HEK293 (cell line): ENCODE data around the gene NOM1.

Experiments used
- CTCF ChIA-PET: fragments of 350-600 bp; formaldehyde crosslinking; extraction: SDS; loops from one replicate; lab custom pipeline; 2021; ENCODE audit warnings: antibody characterized with exemption; lab: Yijun Ruan, JAX
- POLR2A ChIA-PET: fragments of 300-600 bp; formaldehyde crosslinking; extraction: SDS; loops from one replicate; lab custom pipeline; 2020; ENCODE audit warnings: antibody characterized with exemption, inconsistent platforms; lab: Yijun Ruan, JAX
- H3K27ac ChIP-seq: fragments of 200-500 bp; sonication (Bioruptor generic); 2 replicates; pipeline ENCODE4 v1.5.1; 2014; ENCODE audit warnings: low read depth, low read length, control low read depth, inconsistent platforms; ENCODE audit errors: extremely low read depth
- H3K36me3 ChIP-seq, 2 experiments: fragments of 200-500 bp in 1 of 2; sonication (Bioruptor generic) in 1 of 2; 1 replicate in 1 of 2; 2 replicates in 1 of 2; pipeline ENCODE4 v1.5.1; 2014 to 2017; ENCODE audit warnings: inconsistent platforms in 2 of 2, low read length in 2 of 2; ENCODE audit not compliant: control insufficient read depth in 2 of 2, insufficient read depth in 1 of 2
- H3K4me1 ChIP-seq: fragments of 200-500 bp; sonication (Bioruptor generic); 2 replicates; pipeline ENCODE4 v1.5.1; 2014; ENCODE audit warnings: mild to moderate bottlenecking, low read length, inconsistent platforms; ENCODE audit not compliant: control insufficient read depth, insufficient read depth
- H3K4me3 ChIP-seq: 2 replicates; pipeline ENCODE4 v1.5.1; 2011; ENCODE audit warnings: low read depth, mild to moderate bottlenecking, control low read depth, low read length, moderate library complexity
- H3K9me3 ChIP-seq: fragments of 200-500 bp; sonication (Bioruptor generic); 2 replicates; pipeline ENCODE4 v1.5.1; 2014; ENCODE audit warnings: low read depth, low read length, inconsistent platforms; ENCODE audit not compliant: control insufficient read depth, insufficient read depth
- BCL11A ChIP-seq: fragments of 450-650 bp; formaldehyde crosslinking; IDR thresholded peaks from 2 replicates; pipeline ENCODE4 v1.5.1; 2016; ENCODE audit warnings: low read depth, missing biosample characterization, missing genetic modification characterization
- HOXD13 ChIP-seq: sonication (generic); formaldehyde crosslinking; IDR thresholded peaks from 2 replicates; pipeline ENCODE4 v1.8.0; 2022; ENCODE audit warnings: missing genetic modification reagents, borderline replicate concordance
- KLF16 ChIP-seq: fragments of 450-650 bp; formaldehyde crosslinking; IDR thresholded peaks from 2 replicates; pipeline ENCODE4 v1.5.1; 2017; ENCODE audit warnings: missing biosample characterization, missing genetic modification characterization
- MZF1 ChIP-seq: fragments of 450-650 bp; formaldehyde crosslinking; IDR thresholded peaks from 2 replicates; pipeline ENCODE4 v1.5.1; 2017; ENCODE audit warnings: missing biosample characterization, missing genetic modification characterization, borderline replicate concordance
- SCRT1 ChIP-seq: fragments of 450-650 bp; formaldehyde crosslinking; IDR thresholded peaks from 2 replicates; pipeline ENCODE4 v1.5.1; 2016; ENCODE audit warnings: missing biosample characterization, missing genetic modification characterization, borderline replicate concordance
- SCRT2 ChIP-seq: fragments of 450-650 bp; formaldehyde crosslinking; IDR thresholded peaks from 2 replicates; pipeline ENCODE4 v1.5.1; 2016; ENCODE audit warnings: missing biosample characterization, missing genetic modification characterization
- TSHZ1 ChIP-seq: fragments of 450-650 bp; formaldehyde crosslinking; IDR thresholded peaks from 2 replicates; pipeline ENCODE4 v1.5.1; 2016; ENCODE audit warnings: missing biosample characterization, missing genetic modification characterization, borderline replicate concordance
- ZBTB1 ChIP-seq: fragments of 450-650 bp; formaldehyde crosslinking; IDR thresholded peaks from 2 replicates; pipeline ENCODE4 v1.5.1; 2016; ENCODE audit warnings: missing biosample characterization, missing genetic modification characterization
- ZBTB17 ChIP-seq: fragments of 450-650 bp; formaldehyde crosslinking; IDR thresholded peaks from 2 replicates; pipeline ENCODE4 v1.5.1; 2016; ENCODE audit warnings: missing biosample characterization, missing genetic modification characterization
- ZFP3 ChIP-seq: fragments of 450-650 bp; formaldehyde crosslinking; IDR thresholded peaks from 2 replicates; pipeline ENCODE4 v1.5.1; 2016; ENCODE audit warnings: low read depth, missing biosample characterization, missing genetic modification characterization
- ZNF112 ChIP-seq: fragments of 450-650 bp; formaldehyde crosslinking; IDR thresholded peaks from 2 replicates; pipeline ENCODE4 v1.5.0; 2017; ENCODE audit warnings: missing biosample characterization, missing genetic modification characterization
- ZNF155 ChIP-seq: fragments of 450-650 bp; formaldehyde crosslinking; IDR thresholded peaks from 2 replicates; pipeline ENCODE4 v1.5.1; 2016; ENCODE audit warnings: missing biosample characterization, missing genetic modification characterization
- ZNF16 ChIP-seq: fragments of 450-650 bp; formaldehyde crosslinking; IDR thresholded peaks from 2 replicates; pipeline ENCODE4 v1.5.1; 2016; ENCODE audit warnings: low read depth, missing biosample characterization, missing genetic modification characterization
- ZNF2 ChIP-seq: fragments of 450-650 bp; formaldehyde crosslinking; IDR thresholded peaks from 2 replicates; pipeline ENCODE4 v1.5.1; 2016; ENCODE audit warnings: missing biosample characterization, missing genetic modification characterization
- ZNF202 ChIP-seq: fragments of 450-650 bp; formaldehyde crosslinking; IDR thresholded peaks from 2 replicates; pipeline ENCODE4 v1.5.1; 2016; ENCODE audit warnings: missing biosample characterization, missing genetic modification characterization, borderline replicate concordance
- ZNF221 ChIP-seq: fragments of 450-650 bp; formaldehyde crosslinking; IDR thresholded peaks from 2 replicates; pipeline ENCODE4 v1.5.1; 2017; ENCODE audit warnings: missing biosample characterization, missing genetic modification characterization, borderline replicate concordance
- ZNF274 ChIP-seq, 2 experiments: fragments of 200-500 bp in 1 of 2; fragments of 450-650 bp in 1 of 2; sonication (Bioruptor generic) in 1 of 2; formaldehyde crosslinking in 1 of 2; IDR thresholded peaks; 2 replicates each; pipeline versions ENCODE4 v1.5.1 to v1.6.1; 2014 to 2016; ENCODE audit warnings: borderline replicate concordance in 1 of 2, inconsistent platforms in 1 of 2, low read length in 1 of 2, missing biosample characterization in 1 of 2, missing genetic modification characterization in 1 of 2
- ZNF280C ChIP-seq: fragments of 450-650 bp; formaldehyde crosslinking; IDR thresholded peaks from 2 replicates; pipeline ENCODE4 v1.5.1; 2016; ENCODE audit warnings: missing biosample characterization, missing genetic modification characterization
- ZNF423 ChIP-seq: fragments of 450-650 bp; formaldehyde crosslinking; IDR thresholded peaks from 2 replicates; pipeline ENCODE4 v1.5.1; 2016; ENCODE audit warnings: missing biosample characterization, missing genetic modification characterization
- ZNF510 ChIP-seq: fragments of 450-650 bp; formaldehyde crosslinking; IDR thresholded peaks from 2 replicates; pipeline ENCODE4 v1.5.1; 2018; ENCODE audit warnings: mild to moderate bottlenecking, missing genetic modification characterization, missing biosample characterization; ENCODE audit not compliant: insufficient replicate concordance
- ZNF600 ChIP-seq: fragments of 450-650 bp; formaldehyde crosslinking; IDR thresholded peaks from 2 replicates; pipeline ENCODE4 v1.5.1; 2016; ENCODE audit warnings: missing biosample characterization, missing genetic modification characterization
- ZNF660 ChIP-seq: fragments of 450-650 bp; IDR thresholded peaks from 2 replicates; pipeline ENCODE4 v1.5.1; 2018; ENCODE audit warnings: missing biosample characterization, mild to moderate bottlenecking, missing genetic modification characterization
- ZNF830 ChIP-seq: fragments of 450-650 bp; IDR thresholded peaks from 2 replicates; pipeline ENCODE4 v1.5.0; 2018; ENCODE audit warnings: missing biosample characterization, missing genetic modification characterization, low read depth, mild to moderate bottlenecking, moderate library complexity

Gene NOM1

GRCh38 chr7:157013602-157014549 lies 64.4 kb downstream of the NOM1 start:
- CTCF ChIA-PET, result interaction anchor here (0.5 to 1.3 kb wide), 3 partner anchors 15 to 210 kb away, joined by 3 to 4 read pairs (median 3); no protein-coding TSS in a partner anchor

GRCh38 chr7:157014635-157015555 lies 65.4 kb downstream of the NOM1 start:
- CTCF ChIA-PET, result interaction anchor here (0.5 kb wide), 1 partner anchor 45 kb away, joined by 3 read pairs; no protein-coding TSS in a partner anchor
- Histone ChIP-seq H3K4me3 (no peak overlapping the region), H3K36me3 (no peaks in the 10 kb centered on the region), H3K9me3 (no peaks in the 10 kb centered on the region), H3K27ac (no peak overlapping the region), H3K4me1 (no peaks in the 10 kb centered on the region)
- POLR2A ChIA-PET, result interaction anchor here (2.0 kb wide), 1 partner anchor 122 kb away, joined by 5 read pairs; the partner anchor contains the start of gene LMBR1
- TF ChIP-seq ZBTB17, result peak; percentile 62; the same call in 1 of the 2 replicates
- no peak for TF ChIP-seq MZF1

More at GRCh38 chr7:157013602-157014549, 64.4 kb downstream of the NOM1 start:
- no peaks in the 10 kb centered on the region; the same call in 1 of the 2 replicates for H3K4me1 ChIP-seq
- no peaks in the 10 kb centered on the region for H3K36me3 ChIP-seq
- POLR2A ChIA-PET, result interaction anchor here (2.0 kb wide), 1 partner anchor 121 kb away, joined by 5 read pairs; the partner anchor contains the start of gene LMBR1
- no peak overlapping the region for H3K4me3 ChIP-seq
- H3K27ac ChIP-seq, result no peak overlapping the region
- no peaks in the 10 kb centered on the region for H3K9me3 ChIP-seq
- TF ChIP-seq SCRT1 (peak; percentile 81), SCRT2 (tag by site-specific recombination) (peak; percentile 89), ZNF600 (peak; percentile 41; the same call in 1 of the 2 replicates), ZNF221 (tag by site-specific recombination) (no peak), HOXD13 (no peak), ZNF423 (tag by site-specific recombination) (no peak), KLF16 (no peak), BCL11A (tag by site-specific recombination) (no peak), ZNF202 (no peak), ZNF112 (tag by site-specific recombination) (no peak)

GRCh38 chr7:157016024-157016351 lies 66.5 kb downstream of the NOM1 start:
- Histone ChIP-seq H3K27ac (no peak overlapping the region), H3K4me1 (no peaks in the 10 kb centered on the region), H3K36me3 (no peaks in the 10 kb centered on the region), H3K9me3 (no peaks in the 10 kb centered on the region), H3K4me3 (no peak overlapping the region)
- CTCF ChIA-PET, result no interaction called here
- POLR2A ChIA-PET, result interaction anchor here (1.1 kb wide), 1 partner anchor 9 kb away, joined by 3 read pairs; no protein-coding TSS in a partner anchor
- TF ChIP-seq ZNF155 (no peak), ZNF16 (tag by site-specific recombination) (no peak), ZNF510 (no peak), ZNF660 (no peak), ZNF280C (no peak), ZFP3 (tag by site-specific recombination) (no peak), BCL11A (tag by site-specific recombination) (no peak), ZNF274 (IDR thresholded peaks at IDR 0.05; ENCODE audit: low read length) (no peak), ZNF274 (tag by site-specific recombination; IDR thresholded peaks at IDR 0.05; ENCODE audit: borderline replicate concordance) (no peak), ZNF830 (tag by site-specific recombination) (no peak), ZNF2 (no peak), ZBTB1 (no peak), TSHZ1 (no peak)
